ENCODE data around the gene ST6GAL2.

The ST6GAL2 gene

DNA sequence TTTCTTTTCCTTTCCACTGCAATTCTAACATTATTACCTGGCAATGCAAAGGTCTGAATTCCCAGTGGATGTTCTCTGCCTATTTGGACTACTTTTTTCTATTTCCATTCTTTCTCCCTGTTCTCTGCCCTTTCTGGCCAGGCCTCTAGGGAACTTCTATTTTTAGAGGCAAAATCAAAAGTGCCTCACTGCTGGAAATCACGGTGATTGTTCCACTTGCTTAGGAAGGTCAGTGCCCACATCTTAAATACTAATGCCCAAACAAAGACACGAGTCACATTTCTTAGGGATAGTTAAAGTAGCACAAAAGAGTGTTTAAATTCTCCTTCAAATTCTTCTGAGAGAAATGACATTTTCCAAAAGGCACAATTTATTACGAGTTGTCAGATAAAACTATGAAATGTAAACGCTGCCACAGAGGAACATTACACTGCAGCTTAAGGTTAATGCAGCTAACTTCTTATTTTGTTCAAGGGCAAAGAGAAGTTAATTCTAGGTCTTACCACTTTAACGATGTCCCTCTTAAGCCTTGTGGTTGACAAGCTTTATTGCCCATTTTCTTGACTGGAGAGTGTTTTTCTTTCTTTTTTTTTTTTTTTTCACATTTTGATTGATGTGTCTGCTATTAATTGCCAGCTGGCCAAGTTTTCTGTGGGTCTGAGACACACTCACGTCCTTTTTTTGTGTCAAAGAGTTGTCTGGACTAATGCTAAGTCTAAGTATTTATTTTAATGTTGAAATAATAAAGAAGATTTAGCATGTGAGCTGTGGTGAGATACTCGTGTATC is 34.7 kb downstream of the ST6GAL2 start:
- H3K4me3 Mint-ChIP-seq = no peak overlapping the region
- no peak overlapping the region for H3K27ac Mint-ChIP-seq
- H3K9me3 Mint-ChIP-seq = no peaks in the 10 kb centered on the region
- H3K4me1 Mint-ChIP-seq (ENCODE audit: low read depth) = no peaks in the 10 kb centered on the region
- no peaks in the 10 kb centered on the region for H3K27me3 Mint-ChIP-seq (ENCODE audit: low read depth)
- H3K36me3 Mint-ChIP-seq (ENCODE audit: low read depth) = no peaks in the 10 kb centered on the region
- no peak for DNase-seq (ENCODE audit: low spot score)

DNA sequence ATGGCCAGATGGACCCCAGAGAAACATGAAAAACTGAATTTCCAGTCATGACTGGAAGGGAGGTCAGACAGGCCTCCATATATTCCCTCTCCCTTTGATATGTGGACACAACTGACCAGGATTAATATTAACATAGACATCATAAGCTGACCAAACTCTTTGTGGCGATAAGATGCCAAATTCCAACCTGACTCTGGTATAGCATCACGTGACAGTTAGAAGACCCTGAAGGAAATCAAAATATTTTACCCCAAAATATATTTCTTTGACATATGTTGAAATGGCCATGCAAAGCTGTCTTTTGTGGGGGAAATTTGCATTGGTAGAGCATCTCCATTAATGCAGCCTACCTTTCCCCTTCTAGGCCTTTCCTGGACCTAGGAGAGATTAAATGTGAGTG is 36.7 kb downstream of the ST6GAL2 start:
- H3K27me3 Mint-ChIP-seq (ENCODE audit: low read depth) = no peaks in the 10 kb centered on the region

DNA sequence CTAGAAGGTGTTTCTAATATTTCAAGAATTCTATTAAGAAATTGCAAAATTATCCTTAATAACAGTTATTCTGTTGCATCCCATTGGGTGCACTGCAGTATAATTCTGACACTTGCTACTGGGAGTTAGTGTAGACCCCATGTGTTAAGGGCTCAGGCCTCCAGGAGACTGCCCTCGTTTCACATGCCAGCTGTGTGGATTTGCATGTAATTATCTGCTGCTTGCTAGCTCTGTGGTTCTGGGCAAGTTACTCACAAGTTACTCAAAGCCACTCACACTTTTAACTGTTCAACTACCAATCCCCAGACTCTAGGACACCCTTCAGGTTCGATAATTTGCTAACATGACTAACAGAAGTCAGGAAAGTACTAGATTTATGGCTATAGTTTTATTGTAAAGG is 38.6 kb downstream of the ST6GAL2 start:
- no peaks in the 10 kb centered on the region for H3K9me3 Mint-ChIP-seq
- H3K4me1 Mint-ChIP-seq (ENCODE audit: low read depth) = no peaks in the 10 kb centered on the region
- H3K27me3 Mint-ChIP-seq (ENCODE audit: low read depth) = no peaks in the 10 kb centered on the region
- H3K27ac Mint-ChIP-seq = no peak overlapping the region
- no peak for DNase-seq (ENCODE audit: low spot score)
- no peak overlapping the region for H3K4me3 Mint-ChIP-seq
- H3K36me3 Mint-ChIP-seq (ENCODE audit: low read depth) = no peaks in the 10 kb centered on the region

More for the DNA sequence above, 36.7 kb downstream of the ST6GAL2 start:
- Mint-ChIP-seq H3K36me3 (ENCODE audit: low read depth) (no peaks in the 10 kb centered on the region), H3K4me1 (ENCODE audit: low read depth) (no peaks in the 10 kb centered on the region), H3K9me3 (no peaks in the 10 kb centered on the region), H3K4me3 (no peak overlapping the region), H3K27ac (no peak overlapping the region)
- no peak for DNase-seq (ENCODE audit: low spot score)

DNA sequence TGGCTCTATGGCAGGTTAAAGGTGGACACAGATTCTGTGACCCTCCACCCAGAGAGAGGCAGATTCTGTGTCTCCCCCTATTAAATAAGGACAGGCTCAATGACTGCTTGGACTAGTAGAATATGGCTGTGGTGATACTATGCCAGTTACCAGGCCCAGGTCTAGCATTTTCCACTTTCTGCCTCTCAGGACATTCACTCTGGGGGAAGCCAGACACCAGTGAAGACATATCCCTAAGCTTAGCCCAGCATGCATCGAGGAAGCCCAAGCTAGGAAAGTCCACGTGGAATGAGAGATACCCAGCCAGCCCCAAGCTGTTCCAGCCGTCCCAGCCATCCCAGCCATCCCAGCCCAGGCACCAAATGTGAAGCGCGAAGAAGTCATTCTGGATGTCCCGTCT is 40.3 kb downstream of the ST6GAL2 start:
- no peak for DNase-seq (ENCODE audit: low spot score)
- H3K9me3 Mint-ChIP-seq = no peaks in the 10 kb centered on the region
- no peak overlapping the region for H3K27ac Mint-ChIP-seq
- H3K36me3 Mint-ChIP-seq (ENCODE audit: low read depth) = no peaks in the 10 kb centered on the region
- no peak overlapping the region for H3K4me3 Mint-ChIP-seq
- H3K4me1 Mint-ChIP-seq (ENCODE audit: low read depth) = no peaks in the 10 kb centered on the region
- no peaks in the 10 kb centered on the region for H3K27me3 Mint-ChIP-seq (ENCODE audit: low read depth)

DNA sequence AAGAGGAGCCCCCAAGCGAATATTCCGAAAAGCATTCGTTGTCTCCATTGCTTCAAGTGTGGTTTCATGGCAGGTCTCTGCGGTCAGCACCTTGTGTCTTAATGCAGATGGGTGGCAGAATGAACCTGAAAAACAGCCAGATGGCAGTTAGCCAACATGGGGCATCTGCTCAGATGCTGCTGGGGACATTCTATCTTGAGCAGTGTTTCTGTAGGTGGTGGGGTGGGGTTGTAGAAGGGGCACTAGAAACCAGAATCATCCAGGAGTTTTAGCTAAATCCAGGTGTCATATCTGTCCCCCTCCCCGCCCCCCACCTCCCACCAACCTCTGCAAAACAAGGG is 42.1 kb downstream of the ST6GAL2 start:
- H3K4me1 Mint-ChIP-seq (ENCODE audit: low read depth) = no peaks in the 10 kb centered on the region
- no peaks in the 10 kb centered on the region for H3K36me3 Mint-ChIP-seq (ENCODE audit: low read depth)
- no peaks in the 10 kb centered on the region for H3K9me3 Mint-ChIP-seq
- H3K27ac Mint-ChIP-seq = no peak overlapping the region
- DNase-seq (ENCODE audit: low spot score) = no peak
- H3K4me3 Mint-ChIP-seq = no peak overlapping the region
- no peaks in the 10 kb centered on the region for H3K27me3 Mint-ChIP-seq (ENCODE audit: low read depth)

DNA sequence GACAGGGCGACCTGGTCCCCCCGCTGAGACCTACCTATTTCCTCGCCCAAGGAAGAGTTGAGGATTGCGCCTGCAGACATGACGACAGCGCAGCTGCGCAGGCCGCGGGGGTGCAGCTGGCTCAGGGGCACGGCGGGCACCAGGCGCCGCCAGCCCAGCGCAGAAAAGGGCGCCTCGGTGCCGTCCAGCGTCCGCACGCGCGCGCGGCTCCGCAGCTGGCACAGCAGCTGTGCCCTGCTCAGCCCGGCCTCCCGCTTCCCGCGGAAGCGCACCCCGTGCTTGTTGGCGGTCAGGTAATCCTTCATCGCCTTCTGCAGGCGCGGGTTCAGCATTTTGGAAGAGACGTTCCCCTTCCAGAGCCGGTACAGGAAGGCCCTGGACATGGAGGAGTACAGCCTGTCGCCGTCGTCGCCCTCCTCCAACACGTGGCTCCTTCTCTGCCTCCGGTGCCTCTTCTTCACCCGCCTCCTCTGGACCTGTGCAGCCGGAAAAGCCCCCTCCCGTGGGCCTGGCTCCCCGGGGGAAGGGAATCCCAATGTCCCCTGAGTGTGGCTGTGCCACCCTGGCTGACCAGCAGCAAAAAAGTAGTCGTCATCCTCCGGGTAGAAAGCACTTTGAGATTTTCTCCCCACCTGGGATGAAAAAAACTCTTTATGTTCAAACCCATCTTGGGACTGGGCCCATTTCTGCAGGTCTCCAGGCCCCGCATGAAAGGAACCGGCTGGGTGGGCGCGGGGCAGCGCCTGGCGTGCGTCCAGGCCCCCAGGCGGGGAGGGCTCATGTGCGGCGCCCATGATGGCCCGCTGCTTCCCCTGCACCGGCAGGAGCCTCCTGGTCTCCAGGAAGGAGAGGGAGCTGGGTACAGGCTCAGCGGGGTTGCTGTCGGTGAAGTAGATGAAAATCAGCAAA is 42.7 kb downstream of the ST6GAL2 start:
- no peaks in the 10 kb centered on the region for H3K27me3 Mint-ChIP-seq (ENCODE audit: low read depth)
- H3K4me3 Mint-ChIP-seq = no peak overlapping the region
- no peak overlapping the region for H3K27ac Mint-ChIP-seq
- no peak for DNase-seq (ENCODE audit: low spot score)
- no peaks in the 10 kb centered on the region for H3K9me3 Mint-ChIP-seq
- no peaks in the 10 kb centered on the region for H3K36me3 Mint-ChIP-seq (ENCODE audit: low read depth)
- H3K4me1 Mint-ChIP-seq (ENCODE audit: low read depth) = no peaks in the 10 kb centered on the region

DNA sequence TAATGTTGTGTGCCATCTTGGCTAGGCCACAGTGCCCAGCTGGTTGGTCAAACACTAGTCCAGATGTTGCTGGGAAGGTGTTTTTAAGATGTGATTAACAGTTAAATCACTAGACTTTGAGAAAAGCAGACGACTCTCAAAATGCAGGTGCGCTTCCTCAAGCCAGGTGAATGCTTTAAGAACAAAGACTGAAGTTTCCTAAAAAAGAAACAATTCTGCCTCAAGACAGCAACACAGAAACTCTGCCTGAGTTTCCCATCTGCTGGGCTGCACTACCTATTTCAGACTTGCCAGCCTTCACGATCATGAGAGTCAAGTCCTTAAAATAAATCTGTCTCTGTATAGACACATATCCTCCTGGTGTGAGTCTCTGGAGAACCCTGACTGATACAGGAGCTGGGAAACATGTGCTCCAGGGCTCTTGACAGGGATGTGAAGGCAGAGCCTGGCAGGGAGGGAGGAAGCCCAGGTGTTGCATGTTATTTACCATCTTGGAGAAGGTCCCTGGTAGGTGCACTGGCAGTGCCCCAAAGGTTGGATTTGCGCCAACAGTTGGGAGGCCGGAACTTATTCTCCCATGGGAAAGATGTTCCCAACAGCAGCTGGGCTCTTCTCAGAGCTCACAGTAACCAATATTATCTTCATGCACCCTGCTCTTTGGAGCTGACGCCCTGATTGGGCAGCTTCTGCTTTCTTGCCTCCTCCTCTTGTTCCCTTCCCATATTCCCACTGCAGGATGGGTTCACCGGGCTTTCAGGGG is 43.9 kb downstream of the ST6GAL2 start:
- no peak for DNase-seq (ENCODE audit: low spot score)
- no peak overlapping the region for H3K27ac Mint-ChIP-seq
- H3K4me1 Mint-ChIP-seq (ENCODE audit: low read depth) = no peaks in the 10 kb centered on the region
- H3K36me3 Mint-ChIP-seq (ENCODE audit: low read depth) = no peaks in the 10 kb centered on the region
- no peak overlapping the region for H3K4me3 Mint-ChIP-seq
- H3K9me3 Mint-ChIP-seq = no peaks in the 10 kb centered on the region
- H3K27me3 Mint-ChIP-seq (ENCODE audit: low read depth) = no peaks in the 10 kb centered on the region

DNA sequence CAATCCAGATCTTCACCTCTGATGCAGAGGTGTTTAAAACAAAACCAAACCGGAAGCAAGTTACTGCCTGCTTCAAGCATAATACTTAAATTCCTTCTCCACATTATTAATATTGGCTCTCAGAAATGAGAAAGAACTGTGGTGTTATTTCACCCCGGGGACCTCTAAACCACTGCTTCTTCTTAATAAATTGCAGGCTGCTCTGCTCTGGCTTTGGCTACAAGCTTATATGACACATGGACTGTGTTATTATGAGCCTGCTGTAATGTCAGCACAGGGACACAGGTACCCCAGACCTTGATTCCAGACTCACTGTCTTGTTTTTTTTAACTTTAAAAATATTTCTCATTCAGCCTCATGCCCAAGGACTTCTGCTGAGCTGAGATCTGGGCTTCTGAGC is 45.1 kb downstream of the ST6GAL2 start:
- no peak overlapping the region for H3K4me3 Mint-ChIP-seq
- no peaks in the 10 kb centered on the region for H3K9me3 Mint-ChIP-seq
- H3K27ac Mint-ChIP-seq = no peak overlapping the region
- no peaks in the 10 kb centered on the region for H3K27me3 Mint-ChIP-seq (ENCODE audit: low read depth)
- no peak for DNase-seq (ENCODE audit: low spot score)
- H3K4me1 Mint-ChIP-seq (ENCODE audit: low read depth) = no peaks in the 10 kb centered on the region
- no peaks in the 10 kb centered on the region for H3K36me3 Mint-ChIP-seq (ENCODE audit: low read depth)

DNA sequence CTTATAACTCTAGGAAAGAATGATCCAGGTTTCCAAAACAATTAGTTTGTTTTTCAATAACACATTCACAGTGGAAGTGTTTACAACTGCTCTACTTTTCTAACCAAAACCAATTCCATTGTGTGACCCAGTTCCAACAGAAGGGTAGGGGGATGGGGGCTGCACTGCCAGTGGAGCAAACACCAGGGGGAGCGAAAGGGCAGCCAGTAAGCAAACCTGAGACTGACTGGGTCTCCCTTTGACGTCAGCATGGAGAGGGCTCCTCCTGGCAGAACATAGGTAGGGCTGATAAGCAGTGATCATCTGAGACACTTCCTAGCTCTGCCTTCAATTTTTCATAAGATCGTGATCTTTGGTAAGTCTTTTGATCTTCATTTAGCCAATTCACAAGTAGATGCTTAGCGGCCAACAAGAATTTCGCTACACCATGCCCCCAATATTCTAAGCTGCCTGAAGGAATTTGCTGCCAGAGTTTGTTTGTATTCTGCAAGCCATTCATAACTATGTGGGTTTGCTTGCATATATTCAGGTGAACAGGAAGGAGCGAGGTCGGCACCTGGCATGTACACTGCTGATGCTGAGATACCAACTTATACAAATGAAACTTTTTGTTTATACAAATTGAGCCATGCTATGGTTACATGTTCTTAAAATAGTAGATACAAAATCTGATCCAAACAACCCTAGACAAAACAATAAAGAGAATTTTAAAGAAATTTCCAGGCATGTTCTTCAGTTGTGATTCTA is 45.9 kb downstream of the ST6GAL2 start:
- Mint-ChIP-seq H3K36me3 (ENCODE audit: low read depth) (no peaks in the 10 kb centered on the region), H3K9me3 (no peaks in the 10 kb centered on the region), H3K4me1 (ENCODE audit: low read depth) (no peaks in the 10 kb centered on the region), H3K27me3 (ENCODE audit: low read depth) (no peaks in the 10 kb centered on the region), H3K4me3 (no peak overlapping the region), H3K27ac (no peak overlapping the region)
- DNase-seq (ENCODE audit: low spot score) = no peak

DNA sequence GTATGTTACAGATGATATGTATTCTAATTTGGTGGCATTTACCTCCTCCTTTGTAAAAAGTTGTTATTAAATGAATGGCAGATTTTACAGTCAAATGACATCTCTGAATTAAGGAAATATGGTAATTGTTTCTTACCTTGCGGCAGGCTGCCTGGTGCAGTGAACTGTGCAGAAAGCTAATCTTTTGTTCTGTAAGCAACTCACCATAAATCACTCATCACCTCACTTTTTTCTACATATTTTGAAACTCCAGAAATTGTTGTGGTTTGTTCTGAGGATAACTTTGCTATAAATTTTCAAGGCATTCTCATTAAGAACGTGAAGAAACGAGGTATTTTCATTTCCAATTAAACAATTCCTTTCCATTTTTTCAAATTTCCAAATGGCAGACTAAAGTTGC is 52.7 kb downstream of the ST6GAL2 start:
- Mint-ChIP-seq H3K27ac (no peak overlapping the region), H3K9me3 (no peaks in the 10 kb centered on the region), H3K27me3 (ENCODE audit: low read depth) (no peaks in the 10 kb centered on the region), H3K4me1 (ENCODE audit: low read depth) (no peaks in the 10 kb centered on the region), H3K4me3 (no peak overlapping the region), H3K36me3 (ENCODE audit: low read depth) (no peaks in the 10 kb centered on the region)
- DNase-seq (ENCODE audit: low spot score) = no peak

DNA sequence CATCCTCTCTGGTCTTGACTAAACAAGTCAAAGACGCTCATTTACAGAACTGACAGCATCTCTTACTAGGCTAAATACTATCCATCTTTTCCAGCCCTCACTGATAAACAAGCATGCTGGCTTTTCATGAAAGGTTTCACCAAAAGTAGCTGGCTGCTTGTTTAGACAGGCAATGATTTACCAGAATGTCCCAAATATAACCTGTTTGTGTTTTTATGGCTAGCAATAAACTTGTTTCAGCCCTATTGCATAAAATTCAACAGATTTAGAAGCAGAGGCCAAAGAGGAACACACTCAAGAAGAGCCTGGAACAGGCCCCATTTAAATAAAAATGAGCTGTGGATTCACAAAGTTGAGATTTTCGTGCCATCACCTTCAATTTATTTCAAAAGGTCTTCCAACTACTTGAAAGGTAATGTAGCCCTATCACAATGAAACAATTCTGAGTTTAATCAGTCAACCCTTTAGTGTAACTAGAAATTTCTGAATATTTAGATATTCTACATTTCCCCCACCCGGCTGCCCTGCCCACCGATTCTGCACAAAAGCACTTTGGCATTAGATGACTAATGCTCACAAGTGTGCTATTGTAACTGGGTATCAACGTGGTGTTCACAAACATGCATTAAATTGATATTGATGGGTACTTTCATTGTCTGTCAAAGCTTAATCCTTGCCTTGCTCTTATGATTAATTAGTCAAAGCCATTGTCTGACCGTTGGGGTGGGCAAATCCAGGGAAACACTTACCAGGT is 54.0 kb downstream of the ST6GAL2 start:
- Mint-ChIP-seq H3K27ac (no peak overlapping the region), H3K4me3 (no peak overlapping the region), H3K27me3 (ENCODE audit: low read depth) (no peaks in the 10 kb centered on the region), H3K36me3 (ENCODE audit: low read depth) (no peaks in the 10 kb centered on the region), H3K9me3 (no peaks in the 10 kb centered on the region), H3K4me1 (ENCODE audit: low read depth) (no peaks in the 10 kb centered on the region)
- no peak for DNase-seq (ENCODE audit: low spot score)

DNA sequence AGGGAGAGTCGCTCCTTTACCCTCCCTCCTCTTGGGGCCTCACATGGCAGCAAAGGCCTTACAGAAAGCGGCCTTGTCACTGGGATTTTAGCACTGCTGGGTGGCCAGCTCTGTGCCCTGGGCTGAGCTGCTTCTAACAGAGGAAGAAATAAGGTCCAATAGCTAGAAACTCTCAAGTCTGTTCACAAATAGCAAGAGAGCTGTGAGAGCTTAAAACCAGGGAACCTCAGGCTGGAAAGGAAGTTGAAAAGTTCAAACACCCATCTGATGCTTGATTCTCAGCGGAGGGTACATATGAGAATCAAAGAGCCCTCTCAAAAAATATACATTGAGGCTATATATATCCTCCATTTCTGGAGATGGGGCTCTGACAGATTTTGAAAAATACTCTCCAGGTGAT is 54.7 kb downstream of the ST6GAL2 start:
- H3K4me3 Mint-ChIP-seq = no peak overlapping the region
- H3K27ac Mint-ChIP-seq = no peak overlapping the region
- H3K9me3 Mint-ChIP-seq = no peaks in the 10 kb centered on the region
- no peaks in the 10 kb centered on the region for H3K27me3 Mint-ChIP-seq (ENCODE audit: low read depth)
- H3K4me1 Mint-ChIP-seq (ENCODE audit: low read depth) = no peaks in the 10 kb centered on the region
- no peaks in the 10 kb centered on the region for H3K36me3 Mint-ChIP-seq (ENCODE audit: low read depth)
- no peak for DNase-seq (ENCODE audit: low spot score)

DNA sequence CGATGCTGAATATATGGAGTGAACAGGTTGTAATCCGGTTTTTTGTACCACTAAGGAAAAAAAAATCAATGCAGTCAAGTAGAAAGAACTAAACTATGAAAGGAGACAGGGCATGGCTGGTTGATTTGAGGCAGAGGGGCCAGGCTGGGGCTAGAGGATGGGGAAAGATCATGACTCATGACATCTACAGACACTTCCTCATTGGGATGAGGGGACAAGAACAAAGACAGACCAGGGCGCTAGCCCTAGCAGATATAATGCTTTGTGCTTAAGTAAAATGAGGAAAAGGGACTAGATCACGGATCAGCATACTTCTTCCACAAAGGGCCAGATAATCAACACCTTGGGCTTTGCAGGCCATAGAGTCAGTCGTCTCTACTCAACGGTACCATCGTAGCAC is 55.8 kb downstream of the ST6GAL2 start:
- Mint-ChIP-seq H3K4me1 (ENCODE audit: low read depth) (no peaks in the 10 kb centered on the region), H3K27ac (no peak overlapping the region), H3K9me3 (no peaks in the 10 kb centered on the region)

More for the DNA sequence above, 55.8 kb downstream of the ST6GAL2 start:
- no peaks in the 10 kb centered on the region for H3K36me3 Mint-ChIP-seq (ENCODE audit: low read depth)
- H3K4me3 Mint-ChIP-seq = no peak overlapping the region
- H3K27me3 Mint-ChIP-seq (ENCODE audit: low read depth) = no peaks in the 10 kb centered on the region
- no peak for DNase-seq (ENCODE audit: low spot score)
